Renal cortex interstitium (tissue), 11 donors: ENCODE data around the gene C3orf70. TPM values are rescaled to one million over a fixed set of nuclear protein-coding genes. Genes with fewer than 3 reads are reported as not detected.

Source experiments
- DNase-seq, 11 donors: peaks; one replicate each; pipeline ENCODE4 v3.0.0-alpha.2; 2013; ENCODE audit warnings: low read depth in 9 of 11, low spot score in 4 of 11; ENCODE audit errors: extremely low read depth in 1 of 11
- polyA plus RNA-seq, 3 donors: library from polyadenylated mRNA; unstranded; fragments of 120-200 nt; gene quantifications; one replicate each; pipeline ENCODE4 v1.2.1, GENCODE V29; 2013; ENCODE audit not compliant: insufficient read length in 3 of 3

Gene C3orf70
- polyA plus RNA-seq, 3 donors, result 6.8 to 9.2 (median 9.1) TPM

DNA sequence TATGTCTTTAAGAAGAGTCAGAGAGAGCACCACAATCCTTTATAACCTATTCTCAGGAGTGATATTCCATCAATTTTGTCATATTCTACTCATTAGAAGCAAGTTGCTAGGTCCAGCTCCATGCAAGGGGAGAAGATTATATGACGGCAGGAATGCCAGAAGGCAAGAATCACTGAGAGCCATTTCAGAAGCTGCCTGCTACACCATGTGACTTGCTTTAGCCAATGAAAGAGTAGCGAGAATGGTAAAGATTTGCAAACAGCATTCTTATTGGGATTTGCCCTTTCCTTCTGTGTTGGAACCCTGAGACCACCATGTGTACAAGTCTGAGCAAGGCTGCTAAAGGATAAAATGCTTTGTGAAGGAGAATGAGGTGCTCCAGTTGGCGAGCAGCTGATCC lies 4.5 kb upstream of the C3orf70 start:
- no peak for DNase-seq

- no peak for DNase-seq
These were observed 2.8 kb upstream of the C3orf70 start for GRCh38 chr3:185155678-185156077.

GRCh38 chr3:185153861-185154629 lies 1.2 kb upstream of the C3orf70 start:
- DNase-seq, result no peak

GRCh38 chr3:185153171-185153771 lies 411 bp upstream of the C3orf70 start:
- DNase-seq, result peak in 4 of 11 donors; percentile 21 to 41 (median 32)

- DNase-seq, result peak in 3 of 11 donors; percentile 13 to 48 (median 20)
These were observed 873 bp downstream of the C3orf70 start for GRCh38 chr3:185151964-185152409.

DNA sequence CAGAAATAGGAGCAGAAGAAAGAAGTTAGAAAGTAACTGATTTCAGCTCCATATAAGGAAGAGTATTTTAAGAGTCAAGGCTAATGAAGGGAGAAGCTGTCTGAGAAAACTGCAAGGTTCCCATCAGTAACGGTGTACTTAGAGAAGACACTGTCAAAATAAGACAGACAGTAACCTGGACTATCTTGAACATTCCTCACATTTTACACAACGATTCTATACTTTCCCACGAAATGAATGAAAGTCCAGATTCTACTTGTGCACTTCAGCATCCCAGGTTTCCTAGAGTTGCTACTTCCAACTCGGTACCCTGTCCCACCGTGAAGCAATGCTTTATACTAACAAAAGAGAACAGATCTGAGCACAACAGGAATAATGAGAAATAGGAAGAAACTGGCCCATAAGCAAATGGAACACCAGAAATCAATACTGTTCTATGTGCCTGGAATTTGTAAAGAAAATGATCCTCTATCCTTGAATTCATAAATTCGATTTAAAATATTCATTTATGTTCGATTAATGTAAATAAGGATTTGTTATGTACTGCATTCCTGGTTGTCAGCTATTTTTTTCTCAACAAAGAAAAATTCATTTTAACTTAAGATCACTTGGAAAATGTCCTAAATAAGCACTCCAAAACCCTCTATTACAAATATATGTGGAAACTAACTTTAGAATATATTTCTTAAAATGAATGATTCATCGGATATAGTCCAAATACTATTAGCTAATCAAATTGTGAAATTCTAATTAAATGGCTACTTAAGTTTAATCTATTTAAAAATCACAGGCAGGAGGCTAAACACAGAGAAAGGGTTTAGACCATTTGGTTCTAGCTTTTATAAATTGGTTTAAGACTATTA lies 1.5 kb downstream of the C3orf70 start:
- DNase-seq, result no peak

GRCh38 chr3:185150561-185150960 lies 2.3 kb downstream of the C3orf70 start:
- DNase-seq, result no peak

DNA sequence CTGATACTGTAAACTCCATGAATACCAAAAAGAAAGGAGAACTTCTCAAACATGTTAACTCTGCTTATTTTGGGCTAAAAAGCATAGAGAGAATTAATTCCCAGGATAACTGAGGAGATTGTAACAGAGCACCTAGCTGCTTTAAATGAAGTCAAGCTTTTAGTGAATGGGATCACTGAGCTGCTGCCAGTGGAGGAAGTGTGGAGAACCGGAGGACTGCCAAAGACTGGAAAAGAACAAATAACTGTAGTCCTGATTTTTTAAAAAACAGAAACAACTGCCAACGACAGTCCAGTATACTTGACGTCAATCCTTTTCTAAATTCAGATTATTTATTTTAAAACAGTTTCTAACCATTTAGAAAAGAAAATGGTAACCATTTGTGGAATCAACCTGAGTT lies 3.3 kb downstream of the C3orf70 start:
- DNase-seq, result no peak

DNA sequence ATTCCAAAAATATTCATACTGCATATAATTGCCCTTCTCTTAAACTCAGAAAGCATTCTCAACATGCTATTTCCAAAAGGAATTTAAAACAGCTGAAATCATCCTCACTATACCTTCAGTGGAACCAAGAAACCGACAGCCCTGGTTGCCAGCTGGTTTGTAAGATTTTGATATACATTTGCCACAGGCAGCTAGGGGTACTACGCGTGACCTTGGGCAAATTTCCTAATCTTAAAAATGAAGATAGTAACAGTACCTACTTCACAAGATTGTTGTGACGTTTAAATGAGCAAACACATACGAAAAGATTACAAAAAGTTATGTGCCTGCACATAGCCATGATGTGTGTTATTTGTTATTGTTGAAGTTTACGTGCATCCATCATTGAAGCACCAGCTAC lies 7.3 kb downstream of the C3orf70 start:
- no peak for DNase-seq

DNA sequence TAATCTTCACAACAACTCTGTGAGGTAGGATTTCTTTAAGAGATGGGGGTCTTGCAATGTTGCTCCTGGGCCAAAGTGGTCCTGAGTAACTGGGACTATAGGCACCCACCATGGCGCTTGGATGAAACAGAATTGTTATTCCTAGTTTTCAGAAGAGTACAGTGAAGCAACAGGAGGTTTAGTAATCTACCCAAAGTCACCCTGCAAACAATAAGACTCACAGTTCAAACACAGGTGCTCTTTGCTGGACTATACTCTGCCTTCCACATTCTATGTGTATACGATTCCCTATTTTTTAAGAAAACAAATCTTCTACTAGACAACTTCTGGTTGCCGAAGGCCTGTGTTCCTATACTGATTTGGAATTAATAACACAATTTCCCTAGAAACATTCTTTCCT lies 8.1 kb downstream of the C3orf70 start:
- no peak for DNase-seq

GRCh38 chr3:185137821-185138220 lies 15.0 kb downstream of the C3orf70 start:
- no peak for DNase-seq

DNA sequence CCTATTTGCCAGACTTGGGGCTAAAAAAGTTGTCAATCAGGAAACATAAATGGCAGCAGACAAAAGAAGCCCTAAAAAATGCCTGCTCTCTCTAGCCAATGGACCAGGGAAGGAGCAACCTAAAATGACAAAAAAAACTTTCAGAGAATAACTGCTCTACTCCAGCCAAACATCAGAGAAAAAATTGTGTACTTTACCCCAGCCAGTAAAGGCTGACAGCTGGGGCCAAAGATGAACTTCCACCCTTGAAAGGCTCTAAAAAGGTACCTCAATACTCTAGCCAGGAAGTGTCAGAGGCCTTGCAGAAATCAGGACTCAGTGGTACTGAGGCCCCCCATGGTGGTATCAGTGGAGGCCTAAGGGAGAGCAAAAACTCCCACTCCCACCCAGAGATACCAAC lies 18.4 kb downstream of the C3orf70 start:
- no peak for DNase-seq

DNA sequence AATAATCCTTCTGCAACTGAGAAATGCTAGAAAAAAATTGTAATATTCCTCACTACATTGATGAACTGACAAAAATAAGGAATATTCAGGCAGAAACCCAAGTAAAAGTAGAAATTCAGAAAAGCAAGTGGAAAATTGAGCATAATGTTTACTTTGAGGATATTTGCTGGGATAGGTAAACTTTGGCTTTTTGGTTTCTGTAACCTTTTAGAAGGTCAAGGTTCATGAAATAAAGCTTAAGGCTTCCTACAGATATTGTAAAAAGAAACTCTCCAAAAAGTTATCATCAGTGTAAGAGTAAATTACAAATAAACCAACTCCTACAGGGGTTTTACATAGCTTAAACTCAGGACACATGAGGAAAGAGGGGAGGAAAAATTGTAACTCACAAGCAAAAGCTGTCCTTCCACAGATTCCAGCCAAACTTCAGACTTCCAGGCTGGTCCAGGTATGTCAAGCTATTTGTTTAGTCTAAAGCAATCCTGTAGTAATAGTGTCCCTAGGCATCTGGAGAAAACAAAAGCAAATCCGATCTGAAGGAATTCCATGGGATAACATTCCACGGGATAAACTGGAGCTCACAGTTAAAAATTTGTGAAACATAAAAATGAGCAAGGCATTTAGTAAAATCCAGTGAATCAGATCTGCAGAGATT lies 21.1 kb downstream of the C3orf70 start:
- DNase-seq, result no peak

GRCh38 chr3:185129083-185129482 lies 23.8 kb downstream of the C3orf70 start:
- no peak for DNase-seq

DNA sequence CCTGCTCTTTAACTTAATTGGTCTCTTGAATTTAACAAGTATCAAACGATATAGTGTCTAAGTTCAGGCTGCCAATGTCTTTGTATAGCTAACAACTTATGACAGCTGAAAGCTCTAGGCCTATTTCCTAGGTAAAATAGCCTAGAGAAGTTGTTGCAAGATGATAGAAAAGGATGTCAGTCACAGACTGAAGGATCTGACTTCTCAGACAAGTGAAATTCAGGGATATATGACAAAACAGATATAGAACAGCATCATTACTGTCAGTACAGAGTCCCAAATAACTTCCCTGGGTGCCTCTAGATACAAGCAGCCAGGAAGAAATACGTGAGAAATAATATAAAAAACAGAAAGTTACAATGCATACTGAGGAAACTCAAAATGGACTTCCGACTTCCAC lies 26.7 kb downstream of the C3orf70 start:
- DNase-seq, result no peak

- DNase-seq, result no peak
These were observed 32.7 kb downstream of the C3orf70 start for GRCh38 chr3:185120126-185120525.

GRCh38 chr3:185115371-185115770 lies 37.5 kb downstream of the C3orf70 start:
- no peak for DNase-seq

GRCh38 chr3:185114756-185115155 lies 38.1 kb downstream of the C3orf70 start:
- DNase-seq, result no peak

GRCh38 chr3:185112186-185112585 lies 40.7 kb downstream of the C3orf70 start:
- no peak for DNase-seq
